Esophagus squamous epithelium (tissue), 4 donors: Measurements from ENCODE around the gene ATXN1.

ENCODE experiments used
- CTCF ChIP-seq, 6 experiments: fragments of 450-650 bp in 4 of 6; fragments of 200-600 bp in 2 of 6; sonication (generic) in 2 of 6; IDR thresholded peaks; one replicate each; pipeline ENCODE4 v1.5.1; 2016 to 2019; ENCODE audit warnings: antibody characterized with exemption in 6 of 6, mild to moderate bottlenecking in 4 of 6, moderate library complexity in 4 of 6
- POLR2A ChIP-seq, 4 donors: fragments of 450-650 bp; IDR thresholded peaks; one replicate each; pipeline ENCODE4 v1.6.1; 2017; ENCODE audit warnings: antibody characterized with exemption in 4 of 4, mild to moderate bottlenecking in 4 of 4, moderate library complexity in 3 of 4

GRCh38 chr6:16700202-16700915 is 60.9 kb downstream of the ATXN1 start:
- no peak for TF ChIP-seq CTCF (IDR thresholded peaks at IDR 0.05)
- no peak for TF ChIP-seq POLR2A (IDR thresholded peaks at IDR 0.05)
